Measurements from ENCODE around the gene SUSD6.
"Not testable (repeated sequence)": the region's sequence is repeated elsewhere in the genome, so short reads cannot be mapped to it uniquely, and the experiment has no call there.

Gene SUSD6

DNA sequence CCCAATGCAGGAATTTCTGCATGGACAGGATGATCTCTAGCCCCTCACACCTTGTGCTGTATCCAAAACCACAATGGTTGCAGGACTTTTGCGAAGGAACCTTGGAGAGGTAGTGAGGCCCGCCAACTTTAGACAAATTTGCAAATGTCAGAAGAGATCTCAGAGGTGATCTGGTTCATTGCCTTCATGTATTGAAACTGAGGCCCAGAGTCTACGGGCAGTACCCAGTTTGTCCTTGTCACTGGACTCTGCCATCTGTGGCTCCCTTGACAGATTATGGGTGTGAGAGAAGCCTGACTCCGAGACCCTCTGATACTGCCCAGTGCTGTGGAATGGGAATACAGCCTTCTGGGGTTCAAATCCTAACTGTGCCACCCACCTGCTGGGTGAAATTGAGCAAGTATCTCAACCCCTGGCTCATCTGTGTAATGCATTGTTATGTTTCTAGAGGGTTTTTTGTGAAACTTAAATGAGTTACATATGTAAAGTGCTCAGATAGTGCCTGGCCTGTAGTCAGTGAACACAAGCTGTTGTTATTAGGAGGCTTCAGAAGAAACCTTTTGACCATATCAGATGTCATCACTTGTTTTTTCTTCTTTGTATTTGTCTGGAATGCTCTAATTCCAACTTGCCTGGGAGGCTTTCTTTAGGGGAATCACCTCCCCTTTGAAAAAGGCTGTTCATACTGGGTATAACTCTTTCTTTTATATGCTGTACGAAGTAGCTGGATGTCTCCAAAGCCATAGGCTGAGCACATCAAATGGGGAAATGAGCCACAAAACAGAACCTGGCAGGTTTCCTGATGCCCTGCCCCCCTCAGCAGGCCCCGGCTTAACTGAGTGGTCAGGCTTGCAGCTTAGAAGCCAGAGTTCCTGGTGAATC lies 84.2 kb downstream of the SUSD6 start:
- no peak for DNase-seq (ENCODE audit: low read depth)

DNA sequence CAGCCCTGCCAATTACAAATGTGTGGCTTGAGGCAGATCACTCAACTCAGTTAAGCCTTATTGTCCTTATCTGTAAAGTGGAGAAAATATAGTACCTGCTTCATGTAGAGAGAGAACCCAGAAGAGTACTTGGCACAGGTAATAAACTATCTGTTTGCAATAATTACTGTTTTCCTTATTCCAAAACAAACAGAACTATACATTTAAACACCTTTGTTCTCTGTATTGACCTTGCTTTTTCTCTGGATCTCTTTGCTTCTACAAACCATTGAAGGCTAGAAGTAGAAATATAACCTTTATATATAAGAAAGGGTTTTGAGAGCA lies 84.8 kb downstream of the SUSD6 start:
- no peak for DNase-seq (ENCODE audit: low read depth)

DNA sequence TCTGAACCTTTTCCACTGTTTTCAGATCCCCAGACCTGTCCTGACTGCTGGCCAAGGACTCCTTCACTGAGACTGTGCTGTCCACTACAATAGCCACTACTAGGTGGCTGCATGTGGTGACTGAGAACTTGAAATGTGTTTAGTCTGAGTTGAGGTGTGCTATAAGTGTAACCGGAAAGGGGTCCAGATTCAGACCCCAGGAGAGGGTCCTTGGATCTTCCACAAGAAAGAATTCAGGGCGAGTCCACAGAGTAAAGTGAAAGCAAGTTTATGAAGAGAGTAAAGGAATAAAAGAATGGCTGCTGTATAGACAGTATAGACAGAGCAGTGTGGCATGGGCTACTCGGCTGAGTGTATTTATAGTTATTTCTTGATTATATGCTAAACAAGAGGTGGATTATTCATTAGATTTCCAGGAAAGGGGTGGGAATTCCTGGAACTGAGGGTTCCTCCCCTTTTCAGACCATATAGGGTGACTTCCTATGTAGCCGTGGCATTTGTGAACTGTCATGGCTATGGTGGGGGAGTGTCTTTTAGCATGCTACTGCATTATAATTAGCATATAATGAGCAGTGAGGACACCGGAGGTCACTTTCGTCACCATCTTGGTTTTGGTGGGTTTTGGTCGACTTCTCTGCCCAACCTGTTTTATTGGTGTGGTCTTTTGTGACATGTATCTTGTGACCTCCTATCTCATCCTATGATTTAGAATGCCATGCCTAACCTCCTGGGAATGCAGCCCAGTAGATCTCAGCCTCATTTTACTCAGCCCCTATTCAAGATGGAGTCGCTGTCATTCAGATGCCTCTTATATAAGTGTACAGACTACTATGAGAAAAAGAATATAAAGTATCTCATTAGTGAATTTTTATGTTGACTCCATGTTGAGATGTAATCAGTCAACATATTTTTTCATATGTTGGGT lies 85.5 kb downstream of the SUSD6 start:
- no peak for DNase-seq (ENCODE audit: low read depth)

DNA sequence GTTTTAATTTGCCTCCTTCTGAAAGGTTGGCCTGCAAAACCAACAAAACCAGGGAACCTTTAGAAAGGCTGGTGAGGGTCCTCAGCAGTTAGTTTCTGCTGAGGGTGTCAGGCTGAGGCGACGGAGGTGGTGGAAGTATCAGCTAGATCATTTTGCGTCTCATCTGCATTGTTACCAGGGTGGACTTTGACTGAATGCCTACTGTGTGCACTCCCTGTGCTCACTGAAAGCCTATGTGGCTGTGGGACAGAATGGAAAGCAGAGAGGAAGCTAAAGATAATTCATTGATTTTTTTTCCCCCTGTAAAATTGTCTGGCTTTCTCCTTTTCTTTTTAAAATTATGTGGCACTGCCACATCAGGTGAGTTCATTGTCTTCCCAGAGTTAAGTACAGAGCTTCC lies 87.2 kb downstream of the SUSD6 start:
- no peak for DNase-seq (ENCODE audit: low read depth)

DNA sequence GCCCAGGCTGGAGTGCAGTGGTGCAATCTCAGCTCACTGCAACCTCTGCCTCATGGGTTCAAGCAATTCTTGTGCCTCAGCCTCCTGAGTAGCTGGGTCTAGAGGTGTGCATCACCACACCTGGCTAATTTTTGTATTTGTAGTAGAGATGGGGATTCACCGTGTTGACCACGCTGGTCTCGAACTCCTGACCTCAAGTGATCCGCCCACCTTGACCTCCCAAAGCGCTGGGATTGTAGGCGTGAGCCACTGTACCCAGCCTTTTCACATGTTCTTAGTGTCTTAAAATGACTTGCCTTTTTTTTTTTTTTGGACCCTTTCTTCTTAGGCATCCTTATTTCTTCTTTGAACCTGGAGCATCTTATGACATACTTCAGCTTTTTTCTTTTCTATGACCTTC lies 87.8 kb downstream of the SUSD6 start:
- DNase-seq (ENCODE audit: low read depth), result not testable (repeated sequence)

DNA sequence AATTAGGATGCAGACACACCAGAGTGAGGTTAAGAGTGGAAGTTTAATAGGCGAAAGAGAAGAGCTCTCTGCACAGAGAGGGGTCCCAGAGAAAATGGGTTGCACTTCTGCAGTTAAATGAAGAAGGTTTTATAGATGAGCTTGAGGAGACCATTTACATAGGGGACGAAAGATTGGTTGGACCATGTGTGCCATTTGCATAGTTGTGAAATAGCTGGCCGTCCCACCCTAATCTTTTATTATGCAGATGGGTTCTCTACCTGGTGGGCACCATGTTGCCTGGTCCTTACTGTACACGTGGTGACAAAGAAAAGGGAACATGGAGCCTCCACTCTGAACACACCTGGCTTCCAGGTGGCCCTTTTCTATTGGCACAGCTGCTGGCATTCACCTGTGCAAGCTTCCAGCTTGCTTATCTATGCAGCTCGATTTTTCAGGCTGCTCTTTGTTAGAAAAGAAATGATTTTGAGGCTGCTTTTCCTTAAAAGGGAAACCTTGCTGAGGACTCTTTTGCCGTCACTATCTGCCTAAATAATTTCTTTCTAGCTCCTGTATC lies 88.4 kb downstream of the SUSD6 start:
- no peak for DNase-seq (ENCODE audit: low read depth)

DNA sequence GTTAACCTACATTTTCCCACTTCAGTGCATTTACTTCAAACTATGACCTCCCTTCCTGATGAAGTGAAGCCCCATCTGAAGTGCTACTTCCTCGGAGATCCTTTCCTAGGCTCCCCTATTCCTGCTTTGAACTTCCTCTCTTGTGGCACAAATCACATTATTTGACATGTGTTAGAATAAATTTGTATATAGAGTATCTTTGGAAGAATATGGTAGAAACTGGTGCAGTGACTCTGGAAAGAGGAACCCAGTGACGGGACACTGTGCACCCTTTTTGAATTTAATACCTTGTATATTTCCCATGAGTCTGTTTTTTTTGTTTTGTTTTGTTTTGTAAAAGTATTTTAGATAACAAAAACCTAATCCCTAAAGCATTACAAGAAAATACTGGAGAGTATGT lies 89.2 kb downstream of the SUSD6 start:
- DNase-seq (ENCODE audit: low read depth), result no peak

DNA sequence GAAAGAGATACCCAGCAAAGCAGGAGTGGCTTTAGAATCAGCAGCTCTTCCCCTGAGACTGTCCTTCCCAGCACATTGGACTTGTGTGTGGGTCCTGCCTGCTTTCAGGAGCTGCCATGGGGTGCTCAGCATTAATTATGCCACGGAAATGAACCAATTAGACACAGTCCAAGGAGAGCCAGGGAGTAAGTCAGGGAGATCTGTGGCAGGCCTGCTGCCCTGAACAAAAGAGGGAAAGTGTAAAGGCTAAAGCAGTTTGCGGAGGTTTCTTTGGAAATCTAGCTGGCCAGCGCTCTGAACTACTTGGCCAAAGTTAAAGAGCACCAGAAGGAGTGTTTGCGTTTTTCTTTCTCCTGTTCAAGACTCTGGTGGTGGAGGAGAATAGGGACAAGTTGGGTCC lies 89.9 kb downstream of the SUSD6 start:
- DNase-seq (ENCODE audit: low read depth), result no peak

DNA sequence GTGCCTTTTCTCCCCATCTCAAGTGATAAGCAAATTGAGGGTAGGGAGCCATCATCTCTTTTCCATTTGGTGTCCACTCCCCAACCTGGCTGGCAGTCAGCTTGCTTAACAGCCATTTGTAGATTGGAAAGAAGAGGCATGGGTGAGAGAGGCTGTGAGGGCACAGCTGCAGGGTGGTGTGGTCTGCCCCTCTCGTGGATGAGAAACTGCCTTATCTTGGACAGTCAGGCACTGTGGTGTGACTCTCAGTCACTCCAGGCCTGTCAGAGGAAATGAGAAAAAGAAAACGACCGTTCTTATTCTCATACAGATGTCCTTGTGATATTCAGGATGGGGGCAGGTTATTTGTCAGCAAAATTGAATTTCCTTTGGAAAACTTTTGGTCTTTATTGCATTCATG lies 90.5 kb downstream of the SUSD6 start:
- DNase-seq (ENCODE audit: low read depth), result no peak

DNA sequence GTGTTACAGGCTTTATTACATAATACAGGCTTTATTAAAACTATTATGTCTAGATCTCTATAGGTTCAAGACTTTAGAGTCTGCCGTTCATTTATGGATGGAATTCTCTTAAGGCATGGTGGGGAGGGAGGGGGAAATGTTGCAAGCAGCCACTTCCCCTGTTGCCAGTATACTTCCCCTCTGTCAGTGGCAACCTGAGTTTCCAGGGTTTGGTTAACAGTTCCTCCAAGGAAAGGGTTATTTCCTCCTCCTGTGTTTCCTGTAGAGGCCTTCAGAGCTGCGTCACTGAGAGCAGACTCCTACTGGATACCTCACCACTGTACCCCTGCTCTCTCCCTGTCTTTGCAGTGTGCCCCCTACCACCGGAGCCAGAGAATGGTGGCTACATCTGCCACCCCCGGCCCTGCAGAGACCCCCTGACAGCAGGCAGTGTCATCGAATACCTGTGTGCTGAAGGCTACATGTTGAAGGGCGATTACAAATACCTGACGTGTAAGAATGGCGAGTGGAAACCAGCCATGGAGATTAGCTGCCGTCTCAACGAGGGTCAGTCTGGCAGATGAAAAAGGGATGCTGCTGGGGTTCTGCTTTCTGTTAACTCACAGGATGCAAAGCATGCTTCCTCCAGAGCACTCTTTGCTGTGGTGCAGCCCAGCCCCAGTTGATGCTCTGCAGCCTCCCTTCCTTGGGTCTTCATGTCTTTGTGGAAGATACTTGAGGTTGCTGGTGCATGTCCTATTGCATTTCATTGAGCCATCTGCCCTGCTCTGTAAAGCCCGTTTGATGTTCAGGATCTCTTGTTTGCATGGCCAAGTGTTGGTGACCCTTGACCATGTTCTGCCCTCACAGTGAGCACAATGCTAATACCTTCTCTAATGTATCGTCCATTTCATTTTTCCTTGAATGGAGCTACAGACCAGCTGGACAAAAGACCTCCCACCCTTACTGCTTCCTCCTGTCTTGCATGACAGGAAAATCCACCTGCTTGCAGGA lies 91.9 kb downstream of the SUSD6 start:
- DNase-seq (ENCODE audit: low read depth), result no peak

DNA sequence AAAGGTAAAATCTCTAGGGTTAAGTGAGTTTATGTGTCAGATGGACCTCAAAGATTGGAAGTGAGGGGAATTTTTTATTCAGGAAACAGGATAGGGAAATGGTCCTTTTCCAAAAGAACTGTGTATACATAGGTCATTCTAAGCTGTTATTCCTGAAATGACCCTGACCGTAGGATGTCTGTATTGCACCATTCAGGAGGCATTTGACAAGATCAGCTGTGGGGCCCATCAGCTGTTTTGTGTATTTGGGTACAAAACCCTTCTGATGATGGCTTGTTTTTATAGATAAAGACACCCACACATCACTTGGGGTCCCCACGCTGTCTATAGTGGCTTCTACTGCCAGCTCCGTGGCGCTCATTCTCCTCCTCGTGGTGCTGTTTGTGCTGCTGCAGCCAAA lies 92.9 kb downstream of the SUSD6 start:
- no peak for DNase-seq (ENCODE audit: low read depth)

DNA sequence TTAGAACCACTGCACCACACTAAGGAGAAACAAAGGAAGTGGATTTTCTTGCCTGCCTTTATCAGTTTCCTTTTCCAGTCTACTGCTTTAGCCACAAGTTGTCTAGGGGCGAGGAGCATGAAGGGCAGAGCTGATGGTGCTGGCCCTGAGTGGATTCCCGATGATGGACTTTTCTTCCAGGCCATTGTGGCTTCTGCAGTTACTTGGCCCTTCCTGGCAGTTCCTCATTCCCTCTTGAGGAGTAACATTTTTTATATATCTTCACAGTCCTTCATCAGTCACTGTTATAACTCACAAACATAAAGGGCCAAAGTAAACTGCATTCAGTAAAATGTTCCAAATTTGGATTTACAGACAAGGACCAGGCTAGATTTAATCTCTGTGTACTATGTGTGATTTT lies 94.3 kb downstream of the SUSD6 start:
- no peak for DNase-seq (ENCODE audit: low read depth)

DNA sequence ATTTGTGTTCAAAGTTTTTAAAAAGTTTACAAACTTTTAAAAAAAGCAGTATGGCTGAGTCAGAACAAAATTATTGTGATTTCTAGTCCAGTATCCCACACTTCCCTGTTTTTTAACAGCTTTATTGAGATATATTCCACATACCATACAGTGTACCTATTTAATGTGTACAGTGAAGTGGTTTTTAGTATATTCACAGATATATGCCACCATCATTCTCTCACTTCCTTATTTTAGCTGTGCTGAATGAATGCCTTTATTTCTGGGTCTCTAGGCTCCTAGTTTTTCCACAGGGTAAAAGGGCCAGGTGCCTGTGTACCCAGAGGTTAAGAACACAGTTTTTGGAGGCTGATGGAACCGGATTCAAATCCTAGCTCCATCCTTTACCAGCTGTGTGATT lies 96.7 kb downstream of the SUSD6 start:
- DNase-seq (ENCODE audit: low read depth), result no peak

DNA sequence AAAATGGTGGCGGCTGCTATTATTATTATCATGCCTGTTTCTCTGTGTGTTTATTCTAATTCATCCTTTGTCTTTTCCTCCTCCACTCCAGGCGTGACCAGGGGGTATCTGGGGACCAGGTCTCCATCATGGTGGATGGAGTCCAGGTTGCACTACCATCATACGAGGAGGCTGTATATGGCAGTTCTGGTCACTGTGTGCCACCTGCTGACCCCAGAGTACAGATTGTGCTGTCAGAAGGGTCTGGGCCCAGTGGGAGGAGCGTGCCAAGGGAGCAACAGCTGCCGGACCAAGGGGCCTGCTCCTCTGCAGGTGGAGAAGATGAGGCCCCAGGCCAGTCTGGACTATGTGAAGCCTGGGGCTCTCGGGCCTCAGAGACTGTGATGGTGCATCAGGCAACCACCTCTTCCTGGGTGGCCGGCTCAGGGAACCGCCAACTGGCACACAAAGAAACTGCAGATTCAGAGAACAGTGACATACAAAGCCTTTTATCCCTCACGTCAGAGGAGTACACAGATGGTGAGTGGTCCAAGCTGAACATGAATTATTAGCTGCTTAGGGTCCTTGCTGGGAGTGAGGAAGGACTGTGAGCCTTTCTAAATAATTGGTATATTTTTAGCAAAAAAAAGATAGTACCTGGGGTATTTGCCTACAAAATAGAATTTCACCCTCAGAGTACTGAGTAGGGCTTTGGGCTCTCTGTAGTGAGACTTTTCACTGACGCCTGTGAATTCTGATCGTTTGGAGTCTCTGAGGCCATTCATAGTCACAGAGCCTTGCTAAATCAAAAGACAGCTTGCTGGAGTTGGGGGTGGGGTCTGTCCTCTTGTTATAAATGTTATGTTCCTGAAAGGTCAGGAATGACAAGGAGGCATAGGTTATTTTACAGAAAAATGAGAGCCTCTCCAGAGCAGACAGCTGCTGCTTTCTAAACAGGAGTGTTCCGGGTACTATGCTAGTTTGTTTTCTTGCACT lies 97.5 kb downstream of the SUSD6 start:
- peak; percentile 35 for DNase-seq (ENCODE audit: low read depth)

DNA sequence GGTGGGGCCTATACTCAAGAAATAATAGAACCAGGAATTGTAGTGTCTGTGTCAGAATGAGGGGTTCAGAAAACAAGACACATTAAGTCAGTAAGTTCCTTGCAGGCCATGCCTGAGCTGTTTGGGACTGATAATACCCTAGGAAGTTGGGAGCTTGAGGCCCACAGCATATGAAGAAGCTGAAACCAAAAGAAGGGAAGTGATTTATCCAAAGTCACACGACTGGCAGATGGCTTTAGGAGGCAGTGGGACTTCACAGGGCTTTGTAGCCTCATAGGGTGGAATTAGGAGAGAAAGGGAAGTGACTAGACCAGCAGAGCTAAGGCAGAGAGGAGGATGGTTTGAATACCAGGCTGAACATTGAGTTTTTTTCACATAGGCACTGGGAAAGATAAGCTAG lies 99.0 kb downstream of the SUSD6 start:
- no peak for DNase-seq (ENCODE audit: low read depth)

DNA sequence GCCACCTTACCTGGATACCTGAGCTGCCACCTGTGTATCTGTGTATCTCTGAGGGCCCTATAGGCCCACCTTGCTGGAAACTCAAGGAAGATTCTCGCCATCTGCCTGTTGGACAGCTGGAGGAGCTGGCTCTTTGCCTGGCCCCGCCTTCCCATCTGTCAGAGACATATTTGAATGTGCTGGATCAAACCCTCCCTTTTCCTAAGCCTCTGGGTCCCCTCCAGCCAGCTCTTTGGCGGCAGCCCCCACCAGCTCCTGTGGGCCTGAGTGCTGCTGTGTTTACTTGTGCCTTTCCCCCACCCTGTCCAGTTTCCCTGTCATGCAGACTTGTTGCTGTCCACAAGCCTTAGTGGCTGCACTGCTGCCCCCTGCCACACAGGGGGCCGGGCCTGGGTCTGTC lies 99.7 kb downstream of the SUSD6 start:
- no peak for DNase-seq (ENCODE audit: low read depth)

DNA sequence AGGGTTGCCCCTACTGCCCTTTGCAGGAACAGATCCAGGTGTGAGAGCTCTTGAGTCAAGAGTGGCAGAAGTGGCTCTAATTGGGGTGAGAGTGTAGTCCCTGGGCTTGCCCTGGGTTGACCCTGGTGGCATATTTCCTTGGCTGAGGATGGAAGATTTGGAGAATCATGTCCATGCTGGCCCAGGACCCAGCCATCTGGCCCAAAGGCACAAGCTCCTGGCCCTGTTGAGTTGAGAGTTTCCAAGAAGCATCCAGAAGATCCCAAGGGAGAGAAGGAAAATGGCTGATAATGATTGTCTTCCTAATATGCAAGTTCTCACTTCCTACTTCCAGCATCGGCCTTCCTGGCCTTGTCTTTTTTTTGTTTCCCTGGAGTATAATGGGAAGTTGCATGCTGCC lies 100.1 kb downstream of the SUSD6 start:
- no peak for DNase-seq (ENCODE audit: low read depth)

DNA sequence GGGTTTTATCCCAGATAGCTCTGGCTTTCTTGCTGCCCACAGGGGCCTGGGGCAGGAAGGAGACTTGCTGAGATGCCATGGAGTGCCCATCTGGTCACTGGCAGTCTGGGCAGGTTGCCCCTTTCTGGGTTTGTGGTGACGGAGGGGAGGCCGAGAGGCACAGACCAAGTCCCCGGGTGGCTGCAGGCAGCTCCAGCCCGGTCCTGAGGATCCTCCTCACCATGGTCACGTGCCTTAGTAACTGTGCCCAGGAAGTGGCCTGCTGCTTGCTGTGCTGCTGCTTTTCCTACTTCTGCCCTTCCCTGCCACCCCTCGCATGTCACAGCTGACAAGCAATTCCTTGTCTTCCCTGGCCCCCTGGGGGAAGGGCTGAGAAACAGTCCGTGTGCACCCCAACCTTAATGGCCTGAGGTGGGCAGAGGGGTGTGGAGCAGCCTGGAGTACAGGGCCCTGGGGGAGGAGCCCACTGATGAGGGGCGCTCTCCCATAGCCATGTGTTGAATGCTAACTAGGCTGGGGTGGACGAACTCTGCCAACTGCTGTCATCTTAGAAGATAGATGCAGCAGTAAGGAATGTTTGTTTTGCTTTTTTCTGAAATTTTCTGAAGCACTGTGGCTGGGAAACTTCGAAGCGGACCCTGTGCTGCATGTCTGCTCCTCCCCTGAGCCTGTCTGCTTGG lies 100.6 kb downstream of the SUSD6 start:
- no peak for DNase-seq (ENCODE audit: low read depth)

DNA sequence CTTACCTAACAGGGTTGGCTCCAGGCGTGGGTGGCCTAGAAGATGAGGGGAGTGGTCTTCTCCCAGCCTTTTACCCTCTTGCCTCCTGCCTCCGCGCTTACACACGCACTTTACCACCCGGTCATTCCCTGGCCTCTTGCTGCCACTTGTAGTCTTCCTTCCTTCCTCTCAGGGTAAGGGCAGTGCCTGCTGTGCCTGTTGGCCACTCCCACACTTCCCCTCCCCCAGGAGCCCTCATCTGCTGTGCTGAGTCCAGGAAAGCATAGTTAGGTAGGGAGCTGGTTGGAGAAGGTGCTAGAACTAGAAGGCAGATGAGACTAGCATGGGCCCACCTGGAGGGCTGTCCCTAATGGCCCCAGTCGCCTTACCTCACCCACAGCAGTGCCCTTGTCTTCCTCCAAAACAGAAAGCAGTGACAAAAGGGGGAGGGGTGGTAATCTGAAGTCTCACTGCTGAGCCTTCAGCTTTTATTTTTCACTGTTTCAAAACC lies 101.2 kb downstream of the SUSD6 start:
- DNase-seq (ENCODE audit: low read depth), result no peak

Data from ELR (cell line).